HepG2 (cell line): ENCODE measurements around the gene PSMD2. TPM values are rescaled to one million over a fixed set of nuclear protein-coding genes. Genes with fewer than 3 reads are reported as not detected.
A peak's percentile ranks its signal among the peaks of the same experiment; 100 is the strongest.

Source experiments
- ARID2 ChIP-seq: sonication (generic); formaldehyde crosslinking; IDR thresholded peaks from 2 replicates; pipeline ENCODE4 v1.8.1; 2022; ENCODE audit warnings: mild to moderate bottlenecking, missing genetic modification reagents, borderline replicate concordance
- CEBPZ ChIP-seq: IDR thresholded peaks from 2 replicates; pipeline ENCODE4 v1.6.1; 2012; ENCODE audit warnings: low read length, improper control_type of control experiment
- CENPT ChIP-seq: sonication (generic); formaldehyde crosslinking; IDR thresholded peaks from 2 replicates; pipeline ENCODE4 v1.8.0; 2022; ENCODE audit warnings: low read depth, mild to moderate bottlenecking, moderate library complexity, missing genetic modification reagents
- DNMT3B ChIP-seq: conservative IDR thresholded peaks from 2 replicates; pipeline ENCODE4 v1.6.1; 2016; ENCODE audit warnings: missing biosample characterization, control low read depth
- DZIP1 ChIP-seq: sonication (generic); formaldehyde crosslinking; IDR thresholded peaks from 2 replicates; pipeline ENCODE4 v1.5.0; 2020; ENCODE audit warnings: mild to moderate bottlenecking, missing genetic modification reagents
- GZF1 ChIP-seq: sonication (generic); formaldehyde crosslinking; IDR thresholded peaks from 2 replicates; pipeline ENCODE4 v1.5.1; 2020; ENCODE audit warnings: mild to moderate bottlenecking, missing genetic modification reagents
- HDAC1 ChIP-seq: sonication (generic); formaldehyde crosslinking; IDR thresholded peaks from 2 replicates; pipeline ENCODE4 v1.5.1; 2020; ENCODE audit warnings: mild to moderate bottlenecking, missing genetic modification reagents
- SNAI1 ChIP-seq: sonication (generic); formaldehyde crosslinking; IDR thresholded peaks from 2 replicates; pipeline ENCODE4 v1.5.0; 2020; ENCODE audit warnings: mild to moderate bottlenecking, missing genetic modification reagents, borderline replicate concordance
- TAF1 ChIP-seq: sonication (generic); formaldehyde crosslinking; IDR thresholded peaks from 2 replicates; pipeline ENCODE4 v1.4.0; 2020; ENCODE audit warnings: missing genetic modification reagents
- TBX2 ChIP-seq: sonication (generic); formaldehyde crosslinking; IDR thresholded peaks from 2 replicates; pipeline ENCODE4 v1.5.0; 2020; ENCODE audit warnings: missing genetic modification reagents, mild to moderate bottlenecking, borderline replicate concordance
- TEAD2 ChIP-seq: sonication (generic); formaldehyde crosslinking; IDR thresholded peaks from 2 replicates; pipeline ENCODE4 v1.9.0; 2021; ENCODE audit warnings: missing genetic modification reagents
- ZBTB21 ChIP-seq: sonication (generic); formaldehyde crosslinking; IDR thresholded peaks from 2 replicates; pipeline ENCODE4 v1.4.0; 2020; ENCODE audit warnings: missing genetic modification reagents
- ZBTB39 ChIP-seq: sonication (generic); formaldehyde crosslinking; IDR thresholded peaks from 2 replicates; pipeline ENCODE4 v1.5.0; 2020; ENCODE audit warnings: missing genetic modification reagents
- ZNF281 ChIP-seq: sonication (generic); formaldehyde crosslinking; IDR thresholded peaks from 2 replicates; pipeline ENCODE4 v1.4.0; 2020; ENCODE audit warnings: missing genetic modification reagents, borderline replicate concordance
- ZNF766 ChIP-seq: sonication (generic); formaldehyde crosslinking; IDR thresholded peaks from 2 replicates; pipeline ENCODE4 v1.5.0; 2020; ENCODE audit warnings: missing genetic modification reagents, borderline replicate concordance
- ZNF883 ChIP-seq: sonication (generic); formaldehyde crosslinking; IDR thresholded peaks from 2 replicates; pipeline ENCODE4 v1.5.1; 2020; ENCODE audit warnings: mild to moderate bottlenecking, missing genetic modification reagents; ENCODE audit errors: not compliant biosample characterization
- polyA plus RNA-seq, 8 experiments: library from polyadenylated mRNA; depleted of rRNA in 3 of 8; stranded (reverse) in 7 of 8; unstranded in 1 of 8; fragments of >200 nt; fragmentation: Illumina TruSeq in 4 of 8; extraction: Trizol in 4 of 8; gene quantifications; 2 replicates each; pipeline versions ENCODE4 v1.2.1 to v1.2.3, GENCODE V29; 2011 to 2016; ENCODE audit warnings: low read depth in 4 of 8, missing spikeins in 1 of 8, mixed read lengths in 1 of 8; ENCODE audit not compliant: insufficient read depth in 1 of 8
- total RNA-seq, 5 experiments: library from RNA; depleted of rRNA; stranded (reverse); fragments of >200 nt; fragmentation: Illumina TruSeq; extraction: Trizol; gene quantifications; 2 replicates each; pipeline ENCODE4 v1.2.3, GENCODE V29; 2016; ENCODE audit warnings: low read depth in 1 of 5

The PSMD2 gene
- total and polyA plus RNA-seq, 2 of the 13 experiments (the other 11 are each of a cell fraction or from before 2014, with no cell fraction given) = 125 to 200 TPM

- TF ChIP-seq CEBPZ (no peak), DZIP1 (no peak), ARID2 (CRISPR knock-in tag) (0 out of 2 replicates have a peak, but pooled peaks have one; percentile 31), TAF1 (CRISPR knock-in tag) (peak; percentile 64), DNMT3B (CRISPR knock-in tag) (no peak), ZBTB39 (CRISPR knock-in tag) (no peak), ZNF281 (CRISPR knock-in tag) (no peak), SNAI1 (CRISPR knock-in tag) (no peak), ZBTB21 (no peak), ZNF766 (0 out of 2 replicates have a peak, but pooled peaks have one; percentile 18), CENPT (CRISPR knock-in tag) (no peak), TEAD2 (no peak), ZNF883 (peak; percentile 61), GZF1 (no peak), HDAC1 (peak; percentile 85), TBX2 (CRISPR knock-in tag) (no peak)
These were observed 49.5 kb upstream of the PSMD2 start, which contains the start of gene EEF1AKMT4 (continued) for GRCh38 chr3:184249412-184250166.
